Thymus (tissue), 11 donors: ENCODE data around the gene BSN. TPM values are rescaled to one million over a fixed set of nuclear protein-coding genes. Genes with fewer than 3 reads are reported as not detected.

Experiments
- DNase-seq, 9 donors: peaks; one replicate each; pipeline ENCODE4 v3.0.0-alpha.2; 2013; ENCODE audit warnings: low spot score in 9 of 9, low read depth in 6 of 9, missing footprints in 1 of 9
- H3K27ac ChIP-seq, 2 donors: one replicate each; pipeline ENCODE4 v1.5.1; 2013; ENCODE audit warnings: control low read depth in 1 of 2, low read depth in 1 of 2, low read length in 1 of 2, mild to moderate bottlenecking in 1 of 2, moderate library complexity in 1 of 2
- H3K27me3 ChIP-seq, 2 donors: one replicate each; pipeline ENCODE4 v1.5.1; 2013; ENCODE audit warnings: low read length in 1 of 2; ENCODE audit not compliant: control insufficient read depth in 2 of 2, insufficient read depth in 1 of 2
- H3K36me3 ChIP-seq, 2 donors: one replicate each; pipeline ENCODE4 v1.5.1; 2013; ENCODE audit warnings: low read length in 1 of 2, mild to moderate bottlenecking in 1 of 2, moderate library complexity in 1 of 2; ENCODE audit not compliant: control insufficient read depth in 2 of 2, insufficient read depth in 2 of 2
- H3K4me1 ChIP-seq, 2 donors: one replicate each; pipeline ENCODE4 v1.5.1; 2013; ENCODE audit warnings: low read length in 2 of 2; ENCODE audit not compliant: control insufficient read depth in 2 of 2, insufficient read depth in 2 of 2
- H3K4me3 ChIP-seq, 2 donors: one replicate each; pipeline ENCODE4 v1.5.1; 2013; ENCODE audit warnings: low read length in 2 of 2, control low read depth in 1 of 2, mild to moderate bottlenecking in 1 of 2
- H3K9me3 ChIP-seq, 2 donors: one replicate each; pipeline ENCODE4 v1.5.1; 2013; ENCODE audit warnings: low read length in 1 of 2, mild to moderate bottlenecking in 1 of 2; ENCODE audit not compliant: control insufficient read depth in 2 of 2, insufficient read depth in 1 of 2
- WGBS: extraction: QIAGEN DNeasy Blood & Tissue Kit; methylation state at CpG from one replicate; pipeline ENCODE4 v1.1.7; 2013; 5-methylcytosine and 5-hydroxymethylcytosine counted together
- polyA plus RNA-seq: library from polyadenylated mRNA; stranded (reverse); fragments of 200-250 nt; gene quantifications from one replicate; pipeline ENCODE4 v1.2.3, GENCODE V29; 2013
- total RNA-seq: library from RNA; stranded (reverse); fragments of 120-200 nt; gene quantifications from one replicate; pipeline ENCODE4 v1.2.4, GENCODE V29; 2013
- donor health status: healthy.

BSN gene
- total and polyA plus RNA-seq, 2 donors, result 0.09 TPM

DNA sequence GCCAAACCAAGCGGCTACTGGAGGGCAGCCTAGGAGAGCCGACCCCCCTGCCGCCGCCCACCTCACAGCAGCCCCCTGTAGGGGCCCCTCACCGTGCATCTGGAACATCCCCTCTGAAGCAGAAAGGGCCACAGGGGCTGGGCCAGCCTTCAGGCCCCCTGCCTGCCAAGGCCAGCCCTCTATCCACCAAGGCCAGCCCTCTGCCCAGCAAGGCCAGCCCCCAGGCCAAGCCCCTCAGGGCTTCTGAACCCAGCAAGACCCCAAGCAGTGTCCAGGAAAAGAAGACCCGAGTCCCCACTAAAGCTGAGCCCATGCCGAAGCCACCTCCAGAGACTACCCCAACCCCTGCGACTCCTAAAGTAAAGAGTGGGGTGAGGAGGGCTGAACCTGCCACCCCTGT, 96.4 kb downstream of the BSN start:
- H3K27me3 ChIP-seq, result no peaks in the 10 kb centered on the region
- no peak overlapping the region for H3K27ac ChIP-seq
- H3K4me1 ChIP-seq, result no peaks in the 10 kb centered on the region
- no peak overlapping the region for H3K4me3 ChIP-seq
- WGBS, result 88% methylated on average over 8 of the region's 8 CpGs
- no peaks in the 10 kb centered on the region for H3K36me3 ChIP-seq
- no peaks in the 10 kb centered on the region for H3K9me3 ChIP-seq
- no peak for DNase-seq

DNA sequence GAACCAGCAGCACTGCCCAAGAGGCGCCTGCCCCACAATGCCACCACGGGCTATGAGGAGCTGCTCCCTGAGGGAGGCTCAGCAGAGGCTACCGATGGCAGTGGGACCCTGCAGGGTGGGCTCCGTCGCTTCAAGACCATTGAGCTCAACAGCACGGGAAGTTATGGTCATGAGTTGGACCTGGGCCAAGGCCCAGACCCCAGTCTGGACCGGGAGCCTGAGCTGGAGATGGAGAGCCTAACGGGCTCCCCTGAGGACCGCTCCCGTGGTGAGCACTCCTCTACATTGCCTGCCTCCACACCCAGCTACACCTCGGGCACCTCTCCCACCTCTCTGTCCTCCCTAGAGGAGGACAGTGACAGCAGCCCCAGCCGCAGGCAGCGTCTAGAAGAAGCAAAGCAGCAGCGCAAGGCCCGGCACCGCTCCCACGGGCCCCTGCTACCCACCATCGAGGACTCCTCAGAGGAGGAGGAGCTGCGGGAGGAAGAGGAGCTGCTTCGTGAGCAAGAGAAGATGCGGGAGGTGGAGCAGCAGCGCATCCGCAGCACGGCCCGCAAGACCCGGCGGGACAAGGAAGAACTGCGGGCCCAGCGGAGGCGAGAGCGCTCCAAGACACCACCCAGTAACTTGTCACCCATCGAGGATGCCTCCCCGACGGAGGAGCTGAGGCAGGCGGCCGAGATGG, 98.1 kb downstream of the BSN start:
- Histone ChIP-seq H3K27me3 (peaks cover 0 to 6% of the 10 kb centered on the region in 2 donors), H3K36me3 (no peaks in the 10 kb centered on the region), H3K27ac (no peak overlapping the region), H3K4me3 (no peak overlapping the region), H3K9me3 (peaks cover 0 to 6% of the 10 kb centered on the region in 2 donors), H3K4me1 (no peaks in the 10 kb centered on the region)
- no peak for DNase-seq
- WGBS, result 94% methylated on average over 36 of the region's 36 CpGs

DNA sequence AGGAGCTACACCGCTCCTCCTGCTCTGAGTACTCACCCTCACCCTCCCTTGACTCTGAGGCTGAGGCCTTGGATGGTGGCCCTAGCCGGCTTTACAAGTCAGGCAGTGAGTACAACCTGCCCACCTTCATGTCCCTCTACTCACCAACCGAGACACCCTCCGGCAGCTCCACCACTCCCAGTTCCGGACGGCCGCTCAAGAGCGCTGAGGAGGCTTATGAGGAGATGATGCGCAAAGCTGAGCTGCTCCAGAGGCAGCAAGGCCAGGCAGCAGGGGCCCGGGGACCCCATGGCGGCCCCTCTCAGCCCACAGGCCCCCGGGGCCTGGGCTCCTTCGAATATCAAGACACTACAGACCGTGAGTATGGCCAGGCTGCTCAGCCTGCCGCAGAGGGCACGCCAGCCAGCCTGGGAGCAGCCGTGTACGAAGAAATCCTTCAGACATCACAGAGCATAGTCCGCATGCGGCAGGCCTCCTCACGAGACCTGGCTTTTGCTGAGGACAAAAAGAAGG, 98.7 kb downstream of the BSN start:
- DNase-seq, result no peak
- Histone ChIP-seq H3K4me3 (no peak overlapping the region), H3K27me3 (peaks cover 0 to 6% of the 10 kb centered on the region in 2 donors), H3K27ac (no peak overlapping the region), H3K4me1 (no peaks in the 10 kb centered on the region), H3K36me3 (no peaks in the 10 kb centered on the region), H3K9me3 (peaks cover 0 to 6% of the 10 kb centered on the region in 2 donors)
- WGBS, result 94% methylated on average over 21 of the region's 21 CpGs

DNA sequence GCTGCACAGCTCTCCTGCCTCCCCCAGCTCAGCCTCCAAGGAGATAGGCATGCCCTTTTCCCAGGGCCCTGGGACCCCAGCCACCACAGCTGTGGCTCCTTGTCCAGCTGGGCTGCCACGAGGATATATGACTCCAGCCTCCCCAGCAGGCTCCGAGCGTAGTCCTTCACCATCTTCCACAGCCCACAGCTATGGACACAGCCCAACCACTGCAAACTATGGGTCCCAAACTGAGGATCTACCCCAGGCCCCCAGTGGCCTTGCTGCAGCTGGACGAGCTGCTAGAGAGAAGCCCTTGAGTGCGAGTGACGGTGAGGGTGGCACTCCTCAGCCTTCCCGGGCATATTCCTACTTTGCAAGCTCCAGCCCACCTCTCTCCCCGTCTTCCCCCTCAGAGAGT, 99.3 kb downstream of the BSN start:
- Histone ChIP-seq H3K4me1 (no peaks in the 10 kb centered on the region), H3K27ac (no peak overlapping the region), H3K4me3 (no peak overlapping the region), H3K27me3 (peaks cover 0 to 6% of the 10 kb centered on the region in 2 donors), H3K36me3 (no peaks in the 10 kb centered on the region), H3K9me3 (peaks cover 0 to 6% of the 10 kb centered on the region in 2 donors)
- DNase-seq, result no peak
- WGBS, result 96% methylated on average over 8 of the region's 8 CpGs

DNA sequence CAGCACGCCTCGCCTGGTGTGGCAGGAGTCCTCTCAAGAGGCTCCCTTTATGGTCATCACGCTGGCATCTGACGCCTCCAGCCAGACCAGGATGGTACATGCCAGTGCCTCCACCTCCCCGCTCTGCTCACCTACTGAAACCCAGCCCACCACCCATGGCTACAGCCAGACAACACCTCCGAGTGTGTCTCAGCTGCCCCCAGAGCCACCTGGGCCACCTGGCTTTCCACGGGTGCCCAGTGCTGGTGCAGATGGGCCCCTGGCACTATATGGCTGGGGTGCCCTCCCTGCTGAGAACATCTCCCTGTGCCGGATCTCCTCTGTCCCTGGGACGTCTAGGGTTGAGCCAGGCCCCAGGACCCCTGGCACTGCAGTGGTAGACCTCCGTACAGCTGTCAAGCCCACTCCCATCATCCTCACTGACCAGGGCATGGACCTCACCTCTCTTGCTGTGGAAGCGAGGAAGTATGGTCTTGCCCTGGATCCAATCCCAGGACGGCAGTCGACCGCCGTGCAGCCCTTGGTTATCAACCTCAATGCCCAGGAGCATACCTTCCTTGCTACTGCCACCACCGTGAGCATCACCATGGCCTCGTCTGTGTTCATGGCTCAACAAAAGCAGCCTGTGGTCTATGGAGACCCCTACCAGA, 100.0 kb downstream of the BSN start:
- Histone ChIP-seq H3K9me3 (peaks cover 0 to 6% of the 10 kb centered on the region in 2 donors), H3K4me1 (no peaks in the 10 kb centered on the region), H3K27me3 (peaks cover 0 to 6% of the 10 kb centered on the region in 2 donors), H3K27ac (no peak overlapping the region), H3K36me3 (no peaks in the 10 kb centered on the region), H3K4me3 (no peak overlapping the region)
- 97% methylated on average over 17 of the region's 17 CpGs for WGBS
- DNase-seq, result no peak

DNA sequence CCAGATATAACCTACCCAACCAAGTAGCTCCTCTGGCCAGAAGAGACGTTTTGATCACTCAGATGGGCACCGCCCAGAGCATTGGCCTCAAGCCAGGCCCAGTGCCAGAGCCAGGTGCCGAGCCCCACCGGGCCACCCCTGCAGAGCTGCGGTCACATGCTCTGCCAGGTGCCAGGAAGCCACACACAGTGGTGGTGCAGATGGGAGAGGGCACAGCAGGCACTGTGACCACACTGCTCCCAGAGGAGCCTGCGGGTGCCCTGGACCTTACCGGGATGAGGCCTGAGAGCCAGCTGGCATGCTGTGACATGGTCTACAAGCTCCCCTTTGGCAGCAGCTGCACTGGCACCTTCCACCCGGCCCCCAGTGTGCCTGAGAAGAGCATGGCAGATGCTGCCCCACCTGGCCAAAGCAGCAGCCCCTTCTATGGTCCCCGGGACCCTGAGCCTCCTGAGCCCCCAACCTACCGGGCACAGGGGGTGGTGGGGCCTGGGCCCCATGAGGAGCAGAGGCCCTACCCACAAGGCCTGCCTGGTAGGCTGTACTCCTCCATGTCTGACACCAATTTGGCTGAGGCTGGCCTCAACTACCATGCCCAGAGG, 100.8 kb downstream of the BSN start:
- WGBS, result 24% methylated on average over 10 of the region's 10 CpGs
- H3K9me3 ChIP-seq, result peaks cover 0 to 6% of the 10 kb centered on the region in 2 donors
- DNase-seq, result no peak
- no peaks in the 10 kb centered on the region for H3K36me3 ChIP-seq
- H3K27me3 ChIP-seq, result peaks cover 0 to 6% of the 10 kb centered on the region in 2 donors
- H3K4me3 ChIP-seq, result no peak overlapping the region
- H3K4me1 ChIP-seq, result no peaks in the 10 kb centered on the region
- no peak overlapping the region for H3K27ac ChIP-seq

DNA sequence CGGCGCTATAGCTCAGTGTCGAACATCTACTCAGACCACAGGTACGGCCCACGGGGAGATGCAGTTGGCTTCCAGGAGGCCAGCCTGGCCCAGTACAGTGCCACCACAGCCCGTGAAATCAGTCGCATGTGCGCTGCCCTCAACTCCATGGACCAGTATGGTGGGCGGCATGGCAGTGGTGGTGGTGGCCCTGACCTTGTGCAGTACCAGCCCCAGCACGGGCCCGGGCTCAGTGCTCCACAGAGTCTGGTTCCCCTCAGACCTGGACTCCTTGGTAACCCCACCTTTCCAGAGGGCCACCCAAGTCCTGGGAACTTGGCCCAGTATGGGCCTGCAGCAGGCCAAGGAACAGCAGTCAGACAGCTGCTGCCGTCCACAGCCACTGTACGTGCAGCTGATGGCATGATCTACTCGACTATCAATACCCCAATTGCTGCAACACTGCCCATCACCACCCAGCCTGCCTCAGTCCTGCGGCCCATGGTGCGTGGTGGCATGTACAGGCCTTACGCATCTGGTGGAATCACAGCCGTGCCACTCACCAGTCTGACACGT, 101.5 kb downstream of the BSN start:
- Histone ChIP-seq H3K4me3 (no peak overlapping the region), H3K36me3 (no peaks in the 10 kb centered on the region), H3K4me1 (no peaks in the 10 kb centered on the region), H3K27ac (no peak overlapping the region), H3K27me3 (peaks cover 0 to 6% of the 10 kb centered on the region in 2 donors), H3K9me3 (peaks cover 0 to 6% of the 10 kb centered on the region in 2 donors)
- no peak for DNase-seq
- WGBS, result 96% methylated on average over 19 of the region's 19 CpGs

DNA sequence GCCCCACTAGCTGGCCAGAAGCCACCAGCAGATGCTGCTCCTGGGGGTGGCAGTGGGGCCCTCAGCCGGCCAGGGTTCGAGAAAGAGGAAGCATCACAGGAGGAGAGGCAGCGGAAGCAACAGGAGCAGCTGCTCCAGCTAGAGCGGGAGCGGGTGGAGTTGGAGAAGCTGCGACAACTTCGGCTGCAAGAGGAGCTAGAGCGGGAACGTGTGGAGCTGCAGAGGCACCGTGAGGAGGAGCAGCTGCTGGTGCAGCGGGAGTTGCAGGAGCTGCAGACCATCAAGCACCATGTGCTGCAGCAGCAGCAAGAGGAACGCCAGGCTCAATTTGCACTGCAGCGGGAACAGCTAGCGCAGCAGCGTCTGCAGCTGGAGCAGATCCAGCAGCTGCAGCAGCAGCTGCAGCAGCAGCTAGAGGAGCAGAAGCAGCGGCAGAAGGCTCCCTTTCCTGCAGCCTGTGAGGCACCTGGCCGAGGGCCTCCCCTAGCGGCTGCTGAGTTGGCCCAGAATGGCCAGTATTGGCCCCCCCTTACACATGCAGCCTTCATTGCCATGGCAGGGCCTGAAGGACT, 102.3 kb downstream of the BSN start:
- H3K36me3 ChIP-seq, result no peaks in the 10 kb centered on the region
- no peaks in the 10 kb centered on the region for H3K4me1 ChIP-seq
- H3K27ac ChIP-seq, result no peak overlapping the region
- H3K9me3 ChIP-seq, result peaks cover 0 to 6% of the 10 kb centered on the region in 2 donors
- no peak for DNase-seq
- peaks cover 0 to 6% of the 10 kb centered on the region in 2 donors for H3K27me3 ChIP-seq
- H3K4me3 ChIP-seq, result no peak overlapping the region
- WGBS, result 42% methylated on average over 18 of the region's 18 CpGs
